Type B pancreatic cell (in vitro differentiated cells): Measurements from ENCODE around the gene PRRT2. TPM values are rescaled to one million over a fixed set of nuclear protein-coding genes. Genes with fewer than 3 reads are reported as not detected.
"Not testable (repeated sequence)": the region's sequence is repeated elsewhere in the genome, so short reads cannot be mapped to it uniquely, and the experiment has no call there.

Source experiments
- DNase-seq: peaks from one replicate; pipeline ENCODE4 v3.0.0; 2021; ENCODE audit warnings: mixed read lengths; ENCODE audit not compliant: unreplicated experiment; ENCODE audit errors: extremely low spot score
- H3K27ac Mint-ChIP-seq: 2 replicates; pipeline ENCODE4 v1.8.0; 2021; ENCODE audit warnings: mild to moderate bottlenecking, mixed read lengths
- H3K27me3 Mint-ChIP-seq: 2 replicates; pipeline ENCODE4 v1.8.0; 2021; ENCODE audit warnings: mixed read lengths
- H3K36me3 Mint-ChIP-seq: 2 replicates; pipeline ENCODE4 v1.8.0; 2021; ENCODE audit warnings: mixed read lengths
- H3K4me1 Mint-ChIP-seq: one replicate; pipeline ENCODE4 v1.8.0; 2021; ENCODE audit warnings: mixed read lengths; ENCODE audit not compliant: unreplicated experiment
- H3K4me3 Mint-ChIP-seq: 2 replicates; pipeline ENCODE4 v1.8.0; 2021; ENCODE audit warnings: mild to moderate bottlenecking, mixed read lengths
- H3K9me3 Mint-ChIP-seq: 2 replicates; pipeline ENCODE4 v1.8.0; 2021; ENCODE audit warnings: mixed read lengths
- total RNA-seq: library from RNA; stranded (reverse); gene quantifications from 2 replicates; pipeline ENCODE4 v1.2.1, GENCODE V29; 2021; ENCODE audit warnings: low replicate concordance
- TF ChIP-seq, protein P1 (sequence below): fragments of 200-600 bp; sonication (generic); conservative IDR thresholded peaks from 2 replicates; pipeline ENCODE4 v1.5.0; 2021; ENCODE audit warnings: antibody characterized with exemption, mild to moderate bottlenecking

The PRRT2 gene
- total RNA-seq, 1 donor from 2014 or later: 15.1 TPM

- Mint-ChIP-seq H3K4me3 (no peak overlapping the region), H3K9me3 (no peaks in the 10 kb centered on the region)
- TF ChIP-seq, protein P1, sequence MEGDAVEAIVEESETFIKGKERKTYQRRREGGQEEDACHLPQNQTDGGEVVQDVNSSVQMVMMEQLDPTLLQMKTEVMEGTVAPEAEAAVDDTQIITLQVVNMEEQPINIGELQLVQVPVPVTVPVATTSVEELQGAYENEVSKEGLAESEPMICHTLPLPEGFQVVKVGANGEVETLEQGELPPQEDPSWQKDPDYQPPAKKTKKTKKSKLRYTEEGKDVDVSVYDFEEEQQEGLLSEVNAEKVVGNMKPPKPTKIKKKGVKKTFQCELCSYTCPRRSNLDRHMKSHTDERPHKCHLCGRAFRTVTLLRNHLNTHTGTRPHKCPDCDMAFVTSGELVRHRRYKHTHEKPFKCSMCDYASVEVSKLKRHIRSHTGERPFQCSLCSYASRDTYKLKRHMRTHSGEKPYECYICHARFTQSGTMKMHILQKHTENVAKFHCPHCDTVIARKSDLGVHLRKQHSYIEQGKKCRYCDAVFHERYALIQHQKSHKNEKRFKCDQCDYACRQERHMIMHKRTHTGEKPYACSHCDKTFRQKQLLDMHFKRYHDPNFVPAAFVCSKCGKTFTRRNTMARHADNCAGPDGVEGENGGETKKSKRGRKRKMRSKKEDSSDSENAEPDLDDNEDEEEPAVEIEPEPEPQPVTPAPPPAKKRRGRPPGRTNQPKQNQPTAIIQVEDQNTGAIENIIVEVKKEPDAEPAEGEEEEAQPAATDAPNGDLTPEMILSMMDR: no peak
These were observed 42.5 kb upstream of the PRRT2 start for GRCh38 chr16:29769507-29769906.

GRCh38 chr16:29770250-29770929, 41.6 kb upstream of the PRRT2 start:
- Mint-ChIP-seq H3K36me3 (no peaks in the 10 kb centered on the region), H3K4me3 (no peak overlapping the region)

More at GRCh38 chr16:29769507-29769906, 42.5 kb upstream of the PRRT2 start:
- peaks cover 11% of the 10 kb centered on the region for H3K4me1 Mint-ChIP-seq
- no peak for DNase-seq
- no peak overlapping the region for H3K27ac Mint-ChIP-seq
- no peaks in the 10 kb centered on the region for H3K27me3 Mint-ChIP-seq
- H3K36me3 Mint-ChIP-seq: no peaks in the 10 kb centered on the region

DNA sequence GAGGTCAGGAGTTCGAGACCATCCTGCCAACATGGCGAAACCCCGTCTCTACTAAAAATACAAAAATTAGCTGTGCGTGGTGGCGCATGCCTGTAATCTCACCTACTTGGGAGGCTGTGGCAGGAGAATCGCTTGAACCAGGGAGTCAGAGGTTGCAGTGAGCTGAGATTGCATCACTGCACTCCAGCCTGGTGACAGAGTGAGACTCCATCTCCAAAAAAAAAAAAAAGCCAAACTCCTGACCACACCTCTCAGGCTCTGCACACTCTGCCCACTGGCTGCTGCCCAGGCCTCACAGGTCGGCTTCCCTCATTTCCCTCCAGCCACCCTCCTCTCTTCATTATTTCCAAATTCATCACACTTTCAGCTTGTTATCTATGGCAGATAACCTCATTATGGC, 39.7 kb upstream of the PRRT2 start:
- H3K9me3 Mint-ChIP-seq, H3K27me3 Mint-ChIP-seq, H3K36me3 Mint-ChIP-seq, H3K27ac Mint-ChIP-seq, DNase-seq, H3K4me3 Mint-ChIP-seq: not testable (repeated sequence)
- peaks cover 11% of the 10 kb centered on the region for H3K4me1 Mint-ChIP-seq

More at GRCh38 chr16:29770250-29770929, 41.6 kb upstream of the PRRT2 start:
- Mint-ChIP-seq H3K4me1 (peaks cover 11% of the 10 kb centered on the region), H3K27ac (peak overlapping the region; percentile 46), H3K9me3 (no peaks in the 10 kb centered on the region), H3K27me3 (no peaks in the 10 kb centered on the region)
- no peak for DNase-seq
- TF ChIP-seq, protein P1: no peak

GRCh38 chr16:29774730-29775129, 37.3 kb upstream of the PRRT2 start:
- H3K27ac Mint-ChIP-seq: no peak overlapping the region
- H3K9me3 Mint-ChIP-seq: no peaks in the 10 kb centered on the region
- no peaks in the 10 kb centered on the region for H3K27me3 Mint-ChIP-seq
- no peak for DNase-seq
- no peaks in the 10 kb centered on the region for H3K36me3 Mint-ChIP-seq
- TF ChIP-seq, protein P1: no peak
- peaks cover 11% of the 10 kb centered on the region for H3K4me1 Mint-ChIP-seq
- H3K4me3 Mint-ChIP-seq: no peak overlapping the region

- H3K4me3 Mint-ChIP-seq: no peak overlapping the region
- no peak for DNase-seq
- H3K27me3 Mint-ChIP-seq: no peaks in the 10 kb centered on the region
- no peak overlapping the region for H3K27ac Mint-ChIP-seq
- TF ChIP-seq, protein P1: no peak
- H3K36me3 Mint-ChIP-seq: no peaks in the 10 kb centered on the region
- H3K4me1 Mint-ChIP-seq: peaks cover 5% of the 10 kb centered on the region
- no peaks in the 10 kb centered on the region for H3K9me3 Mint-ChIP-seq
These were observed 36.1 kb upstream of the PRRT2 start for GRCh38 chr16:29775742-29776408.
